Thyroid gland (tissue), 4 donors: ENCODE data around the gene PEX10.

Source experiments
- POLR2A ChIP-seq, 2 donors: fragments of 450-650 bp; IDR thresholded peaks; one replicate each; pipeline ENCODE4 v1.6.1; 2017; ENCODE audit warnings: antibody characterized with exemption in 2 of 2, mild to moderate bottlenecking in 2 of 2, moderate library complexity in 1 of 2
- TF ChIP-seq, protein P1 (sequence below), 6 experiments: fragments of 200-600 bp in 3 of 6; fragments of 450-650 bp in 3 of 6; sonication (generic) in 3 of 6; IDR thresholded peaks; one replicate each; pipeline ENCODE4 v1.5.1; 2016 to 2019; ENCODE audit warnings: antibody characterized with exemption in 6 of 6, mild to moderate bottlenecking in 2 of 6, inconsistent platforms in 1 of 6, moderate library complexity in 1 of 6

DNA sequence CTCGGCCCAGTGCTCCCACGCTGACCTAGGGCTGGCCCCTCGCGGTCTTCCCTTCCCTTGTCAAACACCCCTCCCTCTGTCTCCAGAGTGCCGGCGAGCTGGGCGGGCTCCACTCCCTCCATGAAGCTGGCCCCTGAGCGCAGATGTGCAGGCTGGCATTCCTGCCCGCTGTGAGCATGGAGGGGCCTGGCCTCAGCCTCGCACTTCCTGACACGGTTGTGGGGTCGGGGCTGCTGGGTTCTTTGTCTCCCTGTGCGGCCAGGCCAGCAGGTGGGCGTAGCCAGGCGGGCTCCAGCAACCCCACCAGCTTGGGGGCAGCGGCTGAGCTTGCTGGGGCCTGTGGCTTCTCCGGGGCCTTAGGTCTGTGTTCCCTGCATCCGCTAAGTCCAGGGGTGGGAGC is 14.2 kb upstream of the PEX10 start:
- TF ChIP-seq, protein P1, sequence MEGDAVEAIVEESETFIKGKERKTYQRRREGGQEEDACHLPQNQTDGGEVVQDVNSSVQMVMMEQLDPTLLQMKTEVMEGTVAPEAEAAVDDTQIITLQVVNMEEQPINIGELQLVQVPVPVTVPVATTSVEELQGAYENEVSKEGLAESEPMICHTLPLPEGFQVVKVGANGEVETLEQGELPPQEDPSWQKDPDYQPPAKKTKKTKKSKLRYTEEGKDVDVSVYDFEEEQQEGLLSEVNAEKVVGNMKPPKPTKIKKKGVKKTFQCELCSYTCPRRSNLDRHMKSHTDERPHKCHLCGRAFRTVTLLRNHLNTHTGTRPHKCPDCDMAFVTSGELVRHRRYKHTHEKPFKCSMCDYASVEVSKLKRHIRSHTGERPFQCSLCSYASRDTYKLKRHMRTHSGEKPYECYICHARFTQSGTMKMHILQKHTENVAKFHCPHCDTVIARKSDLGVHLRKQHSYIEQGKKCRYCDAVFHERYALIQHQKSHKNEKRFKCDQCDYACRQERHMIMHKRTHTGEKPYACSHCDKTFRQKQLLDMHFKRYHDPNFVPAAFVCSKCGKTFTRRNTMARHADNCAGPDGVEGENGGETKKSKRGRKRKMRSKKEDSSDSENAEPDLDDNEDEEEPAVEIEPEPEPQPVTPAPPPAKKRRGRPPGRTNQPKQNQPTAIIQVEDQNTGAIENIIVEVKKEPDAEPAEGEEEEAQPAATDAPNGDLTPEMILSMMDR (IDR thresholded peaks at IDR 0.05): no peak
- no peak for TF ChIP-seq POLR2A (IDR thresholded peaks at IDR 0.05)
